Posterior cingulate gyrus (tissue), 11 donors: ENCODE measurements around the gene INCA1.
A peak's percentile ranks its signal among the peaks of the same experiment; 100 is the strongest.
"Not testable (repeated sequence)": the region's sequence is repeated elsewhere in the genome, so short reads cannot be mapped to it uniquely, and the experiment has no call there.

Experiments
- DNase-seq, 10 donors: peaks; one replicate each; pipeline versions ENCODE4 v3.0.0 to v3.0.0-alpha.2; 2020 to 2021; ENCODE audit warnings: mixed read lengths in 3 of 10
- intact Hi-C: fragments of 100-400 bp; cut with DNase I; formaldehyde crosslinking; loops from one replicate; pipeline ENCODE4 v1.15.1; 2023

INCA1 gene

GRCh38 chr17:4997302-4998026 is at the start of gene INCA1, which contains the start of gene KIF1C:
INCA1 (minus strand) TSS chr17:4997522; CDS start chr17:4994437, 3,085 bp downstream.
KIF1C (plus strand) TSS chr17:4997950; CDS start chr17:5000247, 2,297 bp downstream.
- intact Hi-C loops = loop anchor here (1.0 kb wide), 1 partner anchor 30 kb away; the partner anchor contains the start of gene SPAG7
- DNase-seq = peak; percentile 87 to 99 (median 95)

GRCh38 chr17:5045496-5045895 is 48.2 kb upstream of the INCA1 start:
- intact Hi-C loops = no loop called here
- no peak for DNase-seq

- DNase-seq = no peak
- intact Hi-C loops = no loop called here
Measured at GRCh38 chr17:5044630-5045029, 47.3 kb upstream of the INCA1 start.

- intact Hi-C loops = no loop called here
- no peak for DNase-seq
Measured at GRCh38 chr17:5043524-5043923, 46.2 kb upstream of the INCA1 start.

GRCh38 chr17:5042157-5043022 is 45.1 kb upstream of the INCA1 start:
- intact Hi-C loops = no loop called here
- DNase-seq = no peak

GRCh38 chr17:5035315-5035714 is 38.0 kb upstream of the INCA1 start, which contains the start of gene SLC52A1:
SLC52A1 (minus strand) TSS chr17:5035426; CDS start chr17:5034606, 820 bp downstream.
- no peak for DNase-seq
- intact Hi-C loops = no loop called here

- DNase-seq = no peak
- intact Hi-C loops = no loop called here
Measured at GRCh38 chr17:5034651-5035050, 37.3 kb upstream of the INCA1 start.

GRCh38 chr17:5034063-5034462 is 36.7 kb upstream of the INCA1 start:
- DNase-seq = no peak
- intact Hi-C loops = no loop called here

GRCh38 chr17:5033352-5034015 is 36.2 kb upstream of the INCA1 start:
- DNase-seq = no peak
- intact Hi-C loops = no loop called here

GRCh38 chr17:5032865-5033264 is 35.5 kb upstream of the INCA1 start:
- intact Hi-C loops = no loop called here
- DNase-seq = no peak

- intact Hi-C loops = loop anchor here (1.0 kb wide), 1 partner anchor 31 kb away; no protein-coding TSS in a partner anchor
- DNase-seq = peak; percentile 29 to 94 (median 68)
Measured at GRCh38 chr17:5031365-5032082, 34.2 kb upstream of the INCA1 start.

GRCh38 chr17:5030168-5030567 is 32.8 kb upstream of the INCA1 start:
- intact Hi-C loops, DNase-seq: not testable (repeated sequence)

GRCh38 chr17:5027916-5028315 is 30.6 kb upstream of the INCA1 start:
- DNase-seq = no peak
- intact Hi-C loops = no loop called here

- intact Hi-C loops = no loop called here
- peak in 1 of 10 donors; percentile 11 for DNase-seq
Measured at GRCh38 chr17:5027299-5027698, 30.0 kb upstream of the INCA1 start.

- DNase-seq = no peak
- intact Hi-C loops = no loop called here
Measured at GRCh38 chr17:5024604-5025003, 27.3 kb upstream of the INCA1 start.

GRCh38 chr17:5023588-5024147 is 26.3 kb upstream of the INCA1 start:
- intact Hi-C loops = no loop called here
- DNase-seq = no peak

GRCh38 chr17:5022171-5022711 is 24.9 kb upstream of the INCA1 start:
- intact Hi-C loops = no loop called here
- DNase-seq = no peak

GRCh38 chr17:5020502-5021023 is 23.2 kb upstream of the INCA1 start:
- DNase-seq = no peak
- intact Hi-C loops = no loop called here

- intact Hi-C loops = no loop called here
- DNase-seq = no peak
Measured at GRCh38 chr17:5019475-5019956, 22.2 kb upstream of the INCA1 start.
